Ramos (cell line): ENCODE data around the gene ORM2.
"Not testable (repeated sequence)": the region's sequence is repeated elsewhere in the genome, so short reads cannot be mapped to it uniquely, and the experiment has no call there.

ENCODE experiments used
- in situ Hi-C: fragments of 300-500 bp; cut with MboI; formaldehyde crosslinking; loops from one replicate; pipeline ENCODE4 v1.14.3; 2022; ENCODE audit warnings: low sequenced_read_pairs; ENCODE audit not compliant: unreplicated experiment

Gene ORM2

GRCh38 chr9:114311571-114312512, 17.8 kb upstream of the ORM2 start:
- in situ Hi-C loops, result no loop called here

- in situ Hi-C loops, result no loop called here
Observed at GRCh38 chr9:114312513-114312875, 17.2 kb upstream of the ORM2 start.

DNA sequence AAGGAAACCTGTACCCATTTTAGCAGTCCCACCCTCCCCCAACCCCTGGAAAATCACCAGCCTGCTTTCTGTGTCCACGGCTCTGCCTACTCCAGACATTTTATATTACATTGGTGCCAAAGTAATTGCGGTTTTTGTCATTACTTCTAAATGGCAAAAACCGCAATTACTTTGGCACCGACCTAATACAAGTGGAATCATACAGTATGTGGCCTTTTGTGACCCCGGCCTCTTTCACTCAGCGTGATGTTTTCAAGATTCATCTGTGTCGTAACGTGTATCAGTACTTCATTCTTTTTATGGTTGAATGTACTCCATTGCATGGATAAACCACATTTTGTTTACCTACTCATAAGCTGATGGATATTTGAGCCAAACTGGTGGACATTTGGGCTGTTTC, 16.5 kb upstream of the ORM2 start:
- in situ Hi-C loops, result no loop called here

DNA sequence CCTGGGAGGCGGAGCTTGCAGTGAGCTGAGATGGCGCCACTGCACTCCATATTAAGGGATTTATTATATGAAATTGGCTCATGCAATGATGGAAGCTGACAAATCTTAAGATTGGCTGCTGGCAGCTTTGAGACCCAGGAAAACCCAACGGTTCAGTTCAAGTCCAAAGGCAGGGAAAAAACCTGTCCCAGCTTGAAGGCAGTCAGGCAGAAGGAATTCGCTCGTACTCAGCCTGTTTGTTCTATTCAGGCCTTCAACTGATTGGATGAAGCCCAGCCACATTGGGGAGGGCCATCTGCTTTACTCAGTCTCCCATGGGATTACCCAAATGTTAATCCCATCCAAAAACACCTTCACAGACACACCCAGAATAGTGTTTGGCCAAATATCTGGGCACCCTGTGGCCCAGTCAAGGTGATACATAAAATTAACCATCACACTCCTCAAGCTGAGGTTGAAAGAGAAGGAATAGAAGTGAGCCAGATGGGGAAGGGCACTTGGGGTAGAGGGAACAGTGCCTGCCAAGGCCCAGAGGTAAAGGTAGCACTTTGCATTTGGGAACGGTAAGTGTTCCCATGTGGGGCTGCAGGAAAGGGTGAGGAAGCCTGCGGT, 15.3 kb upstream of the ORM2 start:
- in situ Hi-C loops, result no loop called here

- in situ Hi-C loops, result no loop called here
Observed at GRCh38 chr9:114314881-114315722, 14.6 kb upstream of the ORM2 start.

DNA sequence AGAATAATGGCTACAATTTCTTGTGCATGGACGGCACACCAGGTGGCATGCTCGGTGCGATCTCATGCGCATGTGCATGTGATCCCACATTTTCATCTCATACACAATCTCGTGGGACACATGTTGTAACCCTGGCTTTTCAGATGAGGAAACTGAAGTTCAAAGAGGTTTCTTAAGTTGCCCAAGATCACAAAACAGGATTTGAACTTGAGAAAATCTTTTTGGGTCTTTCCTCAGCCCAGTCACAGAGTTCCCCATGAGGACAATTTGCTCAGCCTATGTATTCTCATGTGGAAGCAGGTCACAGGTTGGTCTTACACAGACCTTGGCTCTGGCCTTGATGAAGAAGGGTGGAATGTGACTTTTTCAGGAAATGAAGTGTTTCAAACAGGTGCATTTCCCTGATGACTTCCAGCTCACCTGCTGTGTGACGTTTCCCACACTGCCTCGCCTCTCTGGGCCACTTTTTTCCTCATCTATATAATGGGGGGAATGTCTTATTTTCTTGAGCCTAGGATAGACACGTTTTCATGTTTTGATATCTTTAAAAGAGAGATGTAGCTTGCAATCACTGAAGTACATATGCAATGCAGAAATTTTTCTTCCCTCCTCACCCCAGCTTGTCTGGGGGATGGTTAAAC, 13.8 kb upstream of the ORM2 start:
- in situ Hi-C loops, result no loop called here

DNA sequence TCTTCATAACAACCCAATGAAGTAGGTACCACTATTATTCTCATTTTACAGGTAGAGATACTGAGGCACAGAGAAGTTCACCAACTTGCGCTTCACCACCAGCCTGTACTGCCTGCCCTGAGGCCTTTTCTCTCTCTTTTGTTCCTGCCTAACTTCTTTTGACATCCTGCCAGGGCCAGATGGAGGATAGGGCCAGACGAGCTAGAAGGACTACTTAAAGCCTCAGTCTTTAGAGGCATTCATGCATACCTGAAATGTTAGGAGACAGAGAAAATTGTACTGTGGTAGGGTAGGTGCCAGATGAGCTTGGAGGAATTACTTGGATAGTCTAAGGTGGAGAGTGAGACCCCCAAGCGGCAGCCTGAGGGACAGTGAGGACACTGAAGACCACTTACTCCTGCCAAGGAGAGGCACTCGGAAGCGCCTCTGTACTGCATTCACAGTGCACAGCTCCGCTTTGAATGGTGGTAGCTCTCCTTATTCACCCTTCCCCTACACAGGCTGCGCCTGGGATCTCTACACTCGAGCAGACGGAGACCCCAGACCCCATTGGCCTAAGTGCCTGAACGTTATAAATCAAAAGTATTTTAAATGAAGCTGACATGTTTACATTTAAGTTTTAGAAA, 13.0 kb upstream of the ORM2 start:
- in situ Hi-C loops, result no loop called here

GRCh38 chr9:114317665-114318357, 11.9 kb upstream of the ORM2 start:
- in situ Hi-C loops, result no loop called here

- in situ Hi-C loops, result no loop called here
Observed at GRCh38 chr9:114318416-114318815, 11.3 kb upstream of the ORM2 start.

DNA sequence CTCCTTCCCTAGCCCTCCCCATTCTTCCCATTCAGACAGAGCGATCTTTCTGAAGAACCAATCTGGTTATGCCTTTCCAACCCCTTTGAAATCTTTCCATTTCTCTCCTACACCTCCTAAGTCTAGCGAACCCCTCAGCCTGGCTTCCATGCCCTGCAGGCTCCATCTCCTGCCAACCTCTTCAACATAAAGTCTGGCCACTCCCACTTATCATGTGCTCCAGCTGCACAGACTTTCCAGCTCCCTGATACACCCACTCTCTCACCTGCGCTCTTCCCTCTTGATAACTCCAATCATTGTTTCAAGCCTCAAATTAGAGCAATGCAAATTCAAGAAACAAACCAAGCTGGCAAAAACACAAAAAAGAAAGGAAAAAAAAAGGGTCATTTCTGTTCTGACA, 10.5 kb upstream of the ORM2 start:
- in situ Hi-C loops, result no loop called here

DNA sequence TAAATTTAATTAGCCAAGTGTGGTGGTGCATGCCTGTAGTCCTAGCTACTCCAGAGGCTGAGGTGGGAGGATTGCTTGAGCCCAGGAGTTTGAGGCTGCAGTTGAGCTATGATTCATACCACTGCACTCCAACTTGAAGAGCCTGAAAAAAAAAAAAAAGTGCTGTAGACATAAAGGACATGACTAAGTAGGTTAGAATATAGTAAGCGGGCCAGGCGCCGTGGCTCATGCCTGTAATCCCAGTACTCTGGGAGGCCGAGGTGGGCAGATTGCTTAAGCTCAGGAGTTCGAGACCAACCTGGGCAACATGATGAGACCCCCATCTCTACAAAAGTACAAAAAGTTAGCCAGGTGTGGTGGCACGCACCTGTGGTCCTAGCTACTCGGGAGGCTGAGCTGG, 9.0 kb upstream of the ORM2 start:
- in situ Hi-C loops, result not testable (repeated sequence)

GRCh38 chr9:114321759-114322158, 7.9 kb upstream of the ORM2 start:
- in situ Hi-C loops, result no loop called here

DNA sequence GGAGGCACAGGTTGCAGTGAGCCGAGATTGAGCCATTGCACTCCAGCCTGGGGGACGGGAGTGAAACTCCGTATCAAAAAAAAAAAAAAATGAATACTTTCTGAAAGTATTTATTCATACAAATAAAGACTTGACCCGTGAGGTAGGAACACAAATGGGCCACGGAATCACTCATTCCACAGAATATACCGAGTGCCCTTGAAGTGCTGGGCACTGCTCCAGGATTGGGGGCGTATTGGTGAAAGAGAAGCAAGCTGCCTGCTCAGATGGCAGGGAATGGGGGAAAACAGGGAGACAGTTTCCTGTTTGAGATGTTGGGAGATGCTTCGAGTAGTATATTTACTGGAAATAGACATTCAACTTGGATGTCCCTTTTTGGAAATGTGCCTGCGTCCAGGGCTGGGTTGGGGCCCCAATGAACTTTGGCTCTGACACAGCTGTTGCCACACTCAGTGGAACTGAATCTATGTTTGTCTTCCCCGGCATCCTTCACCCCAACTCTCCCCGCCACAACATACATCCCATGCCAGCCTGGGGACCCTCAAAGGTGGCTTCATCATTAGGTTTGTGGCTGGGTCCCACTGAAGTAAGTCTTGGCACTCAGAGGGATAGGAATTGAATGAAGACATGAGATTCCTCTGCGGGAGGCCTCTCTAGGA, 7.4 kb upstream of the ORM2 start:
- in situ Hi-C loops, result not testable (repeated sequence)

DNA sequence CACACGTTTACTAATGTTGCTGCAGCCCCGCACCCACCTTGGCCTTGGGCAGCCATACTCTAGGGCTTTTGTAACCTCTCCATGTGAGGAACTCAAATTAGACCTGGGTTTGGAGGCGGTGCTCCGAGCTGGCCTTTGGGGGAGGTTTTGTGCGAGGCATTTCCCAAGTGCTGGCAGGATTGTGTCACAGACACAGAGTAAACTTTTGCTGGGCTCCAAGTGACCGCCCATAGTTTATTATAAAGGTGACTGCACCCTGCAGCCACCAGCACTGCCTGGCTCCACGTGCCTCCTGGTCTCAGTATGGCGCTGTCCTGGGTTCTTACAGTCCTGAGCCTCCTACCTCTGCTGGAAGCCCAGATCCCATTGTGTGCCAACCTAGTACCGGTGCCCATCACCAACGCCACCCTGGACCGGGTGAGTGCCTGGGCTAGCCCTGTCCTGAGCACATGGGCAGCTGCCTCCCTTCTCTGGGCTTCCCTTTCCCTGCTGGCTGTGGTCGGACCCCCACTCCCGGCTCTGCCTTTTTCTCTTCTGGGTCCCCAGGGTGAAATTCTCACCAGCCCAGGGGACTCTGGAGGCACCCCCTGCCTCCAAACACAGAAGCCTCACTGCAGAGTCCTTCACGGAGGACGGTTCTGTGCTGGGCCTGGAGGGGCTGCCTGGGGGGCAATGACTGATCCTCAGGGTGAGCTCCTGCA, 6.7 kb upstream of the ORM2 start, which contains the start of gene ORM1:
Gene ORM1, plus strand, starts transcription at position 268 of the 701 bp plus-strand sequence. Its CDS starts 36 bp downstream, at position 304.
- in situ Hi-C loops, result not testable (repeated sequence)

DNA sequence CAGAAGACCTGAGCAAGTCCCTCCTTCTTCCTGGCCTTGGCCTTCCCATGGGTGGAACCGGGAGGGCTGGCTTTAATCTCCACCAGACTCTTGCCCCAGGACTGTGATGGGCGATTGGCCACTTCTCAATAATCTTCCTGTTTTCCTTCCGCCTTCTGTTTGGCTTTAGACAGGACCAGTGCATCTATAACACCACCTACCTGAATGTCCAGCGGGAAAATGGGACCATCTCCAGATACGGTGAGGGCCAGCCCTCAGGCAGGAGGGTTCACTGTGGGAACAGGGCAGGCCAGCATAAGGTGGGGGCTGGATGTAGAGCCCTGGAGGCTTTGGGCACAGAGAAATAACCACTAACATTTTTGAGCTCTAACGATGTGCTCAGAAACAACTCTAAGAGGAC, 5.8 kb upstream of the ORM2 start:
- in situ Hi-C loops, result not testable (repeated sequence)

GRCh38 chr9:114324492-114324891, 5.2 kb upstream of the ORM2 start:
- in situ Hi-C loops, result no loop called here

- in situ Hi-C loops, result not testable (repeated sequence)
Observed at GRCh38 chr9:114324965-114325364, 4.7 kb upstream of the ORM2 start.

GRCh38 chr9:114325684-114326254, 3.9 kb upstream of the ORM2 start:
- in situ Hi-C loops, result not testable (repeated sequence)
